SH-SY5Y (cell line): ENCODE measurements around the gene AP2B1.

ENCODE experiments used
- GATA2 ChIP-seq: IDR thresholded peaks from 2 replicates; pipeline ENCODE4 v1.6.1; 2011; ENCODE audit warnings: mild to moderate bottlenecking, low read depth, low read length
- GATA3 ChIP-seq: IDR thresholded peaks from 2 replicates; pipeline ENCODE4 v1.6.1; 2011; ENCODE audit warnings: low read depth, mild to moderate bottlenecking, low read length, moderate library complexity

The AP2B1 gene

GRCh38 chr17:35731917-35732805 is 145.0 kb downstream of the AP2B1 start:
- TF ChIP-seq GATA3 (no peak), GATA2 (no peak)

- TF ChIP-seq GATA2 (no peak), GATA3 (no peak)
These were observed 145.6 kb downstream of the AP2B1 start for GRCh38 chr17:35732806-35733136.

- TF ChIP-seq GATA3 (no peak), GATA2 (no peak)
These were observed 146.2 kb downstream of the AP2B1 start for GRCh38 chr17:35733366-35733765.

GRCh38 chr17:35734396-35734795 is 147.3 kb downstream of the AP2B1 start:
- no peak for TF ChIP-seq GATA3
- no peak for TF ChIP-seq GATA2

- TF ChIP-seq GATA2 = no peak
- no peak for TF ChIP-seq GATA3
These were observed 148.1 kb downstream of the AP2B1 start for GRCh38 chr17:35735036-35735805.

- no peak for TF ChIP-seq GATA2
- TF ChIP-seq GATA3 = no peak
These were observed 149.1 kb downstream of the AP2B1 start for GRCh38 chr17:35736236-35736635.

GRCh38 chr17:35738519-35739133 is 151.5 kb downstream of the AP2B1 start:
- TF ChIP-seq GATA3 = no peak
- no peak for TF ChIP-seq GATA2

- TF ChIP-seq GATA2 (no peak), GATA3 (no peak)
These were observed 153.1 kb downstream of the AP2B1 start for GRCh38 chr17:35740216-35740615.

- no peak for TF ChIP-seq GATA2
- TF ChIP-seq GATA3 = no peak
These were observed 154.1 kb downstream of the AP2B1 start for GRCh38 chr17:35740997-35741931.

- TF ChIP-seq GATA2 (no peak), GATA3 (no peak)
These were observed 155.4 kb downstream of the AP2B1 start for GRCh38 chr17:35742496-35742895.

GRCh38 chr17:35742896-35743477 is 155.9 kb downstream of the AP2B1 start:
- TF ChIP-seq GATA2 (no peak), GATA3 (no peak)

GRCh38 chr17:35743626-35744328 is 156.7 kb downstream of the AP2B1 start:
- TF ChIP-seq GATA2 = no peak
- TF ChIP-seq GATA3 = no peak

GRCh38 chr17:35744830-35745229 is 157.7 kb downstream of the AP2B1 start:
- no peak for TF ChIP-seq GATA3
- TF ChIP-seq GATA2 = no peak
